ENCODE data around the gene ZBED4.

The ZBED4 gene

GRCh38 chr22:49855251-49855911 lies 1.7 kb downstream of the ZBED4 start:
- DNase-seq (ENCODE audit: low spot score): no peak

- no peak for DNase-seq (ENCODE audit: low spot score)
Observed at GRCh38 chr22:49856343-49856742, 2.7 kb downstream of the ZBED4 start.

- no peak for DNase-seq (ENCODE audit: low spot score)
Observed at GRCh38 chr22:49856766-49857618, 3.3 kb downstream of the ZBED4 start.

- no peak for DNase-seq (ENCODE audit: low spot score)
Observed at GRCh38 chr22:49858827-49859226, 5.2 kb downstream of the ZBED4 start.

- DNase-seq (ENCODE audit: low spot score): no peak
Observed at GRCh38 chr22:49861642-49862495, 8.2 kb downstream of the ZBED4 start.

GRCh38 chr22:49862496-49862776 lies 8.8 kb downstream of the ZBED4 start:
- no peak for DNase-seq (ENCODE audit: low spot score)

GRCh38 chr22:49863931-49864330 lies 10.3 kb downstream of the ZBED4 start:
- no peak for DNase-seq (ENCODE audit: low spot score)

GRCh38 chr22:49865156-49865555 lies 11.5 kb downstream of the ZBED4 start:
- no peak for DNase-seq (ENCODE audit: low spot score)

- DNase-seq (ENCODE audit: low spot score): no peak
Observed at GRCh38 chr22:49866134-49866533, 12.5 kb downstream of the ZBED4 start.

- no peak for DNase-seq (ENCODE audit: low spot score)
Observed at GRCh38 chr22:49866646-49867045, 13.0 kb downstream of the ZBED4 start.

GRCh38 chr22:49867303-49868265 lies 13.9 kb downstream of the ZBED4 start:
- DNase-seq (ENCODE audit: low spot score): peak; percentile 37

GRCh38 chr22:49869086-49869830 lies 15.6 kb downstream of the ZBED4 start:
- no peak for DNase-seq (ENCODE audit: low spot score)

GRCh38 chr22:49869845-49870712 lies 16.4 kb downstream of the ZBED4 start:
- DNase-seq (ENCODE audit: low spot score): peak; percentile 51

GRCh38 chr22:49871482-49871881 lies 17.8 kb downstream of the ZBED4 start:
- DNase-seq (ENCODE audit: low spot score): no peak

GRCh38 chr22:49872347-49872746 lies 18.7 kb downstream of the ZBED4 start:
- no peak for DNase-seq (ENCODE audit: low spot score)

- DNase-seq (ENCODE audit: low spot score): no peak
Observed at GRCh38 chr22:49873228-49873940, 19.7 kb downstream of the ZBED4 start.

GRCh38 chr22:49877642-49878041 lies 24.0 kb downstream of the ZBED4 start:
- no peak for DNase-seq (ENCODE audit: low spot score)

GRCh38 chr22:49878206-49878605 lies 24.6 kb downstream of the ZBED4 start:
- DNase-seq (ENCODE audit: low spot score): no peak

- DNase-seq (ENCODE audit: low spot score): no peak
Observed at GRCh38 chr22:49879871-49880270, 26.2 kb downstream of the ZBED4 start.

Data from CD4-positive, alpha-beta T cell treated with Interleukin-15 for 4 hours (primary cell).